Fibroblast of the aortic adventitia (primary cell): ENCODE measurements around the gene ZKSCAN7. TPM values are rescaled to one million over a fixed set of nuclear protein-coding genes. Genes with fewer than 3 reads are reported as not detected.

ENCODE experiments used
- DNase-seq: peaks from one replicate; pipeline ENCODE4 v3.0.0-alpha.2; 2010; ENCODE audit warnings: low read depth
- H3K4me3 ChIP-seq: 2 replicates; pipeline ENCODE4 v1.5.1; 2011; ENCODE audit warnings: low read depth, mild to moderate bottlenecking, control low read depth, low read length, moderate library complexity
- total RNA-seq: library from RNA; depleted of rRNA; stranded (reverse); fragments of >200 nt; gene quantifications from 2 replicates; pipeline ENCODE4 v1.2.3, GENCODE V29; 2012; ENCODE audit warnings: low replicate concordance
- TF ChIP-seq, protein P1 (sequence below): IDR thresholded peaks from 2 replicates; pipeline ENCODE4 v1.5.1; 2011; ENCODE audit warnings: mild to moderate bottlenecking, low read length, control low read depth, inconsistent platforms; ENCODE audit not compliant: insufficient read depth

ZKSCAN7 gene
- total RNA-seq, 1 donor: 5.0 TPM

DNA sequence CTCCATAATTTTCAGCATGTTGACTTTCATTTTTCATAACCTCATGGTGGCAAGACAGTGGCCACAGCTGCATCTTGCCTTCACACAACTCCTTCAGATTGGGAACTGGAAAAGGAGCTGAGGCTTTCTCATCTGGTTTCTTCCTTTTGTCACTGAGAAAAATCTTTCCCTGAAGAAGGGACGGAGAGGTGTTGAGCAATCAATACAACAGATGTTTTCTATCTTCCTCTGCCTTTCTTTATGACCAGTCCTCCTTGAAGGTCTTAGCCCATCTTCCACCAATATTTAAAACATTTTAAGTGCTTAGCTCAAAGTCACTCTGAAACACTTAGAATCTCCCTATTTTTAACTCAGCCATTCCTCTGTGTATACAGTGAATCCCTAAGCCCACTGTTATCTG, 41.6 kb downstream of the ZKSCAN7 start:
- TF ChIP-seq, protein P1, sequence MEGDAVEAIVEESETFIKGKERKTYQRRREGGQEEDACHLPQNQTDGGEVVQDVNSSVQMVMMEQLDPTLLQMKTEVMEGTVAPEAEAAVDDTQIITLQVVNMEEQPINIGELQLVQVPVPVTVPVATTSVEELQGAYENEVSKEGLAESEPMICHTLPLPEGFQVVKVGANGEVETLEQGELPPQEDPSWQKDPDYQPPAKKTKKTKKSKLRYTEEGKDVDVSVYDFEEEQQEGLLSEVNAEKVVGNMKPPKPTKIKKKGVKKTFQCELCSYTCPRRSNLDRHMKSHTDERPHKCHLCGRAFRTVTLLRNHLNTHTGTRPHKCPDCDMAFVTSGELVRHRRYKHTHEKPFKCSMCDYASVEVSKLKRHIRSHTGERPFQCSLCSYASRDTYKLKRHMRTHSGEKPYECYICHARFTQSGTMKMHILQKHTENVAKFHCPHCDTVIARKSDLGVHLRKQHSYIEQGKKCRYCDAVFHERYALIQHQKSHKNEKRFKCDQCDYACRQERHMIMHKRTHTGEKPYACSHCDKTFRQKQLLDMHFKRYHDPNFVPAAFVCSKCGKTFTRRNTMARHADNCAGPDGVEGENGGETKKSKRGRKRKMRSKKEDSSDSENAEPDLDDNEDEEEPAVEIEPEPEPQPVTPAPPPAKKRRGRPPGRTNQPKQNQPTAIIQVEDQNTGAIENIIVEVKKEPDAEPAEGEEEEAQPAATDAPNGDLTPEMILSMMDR: no peak
- H3K4me3 ChIP-seq: no peak overlapping the region
- DNase-seq: no peak

DNA sequence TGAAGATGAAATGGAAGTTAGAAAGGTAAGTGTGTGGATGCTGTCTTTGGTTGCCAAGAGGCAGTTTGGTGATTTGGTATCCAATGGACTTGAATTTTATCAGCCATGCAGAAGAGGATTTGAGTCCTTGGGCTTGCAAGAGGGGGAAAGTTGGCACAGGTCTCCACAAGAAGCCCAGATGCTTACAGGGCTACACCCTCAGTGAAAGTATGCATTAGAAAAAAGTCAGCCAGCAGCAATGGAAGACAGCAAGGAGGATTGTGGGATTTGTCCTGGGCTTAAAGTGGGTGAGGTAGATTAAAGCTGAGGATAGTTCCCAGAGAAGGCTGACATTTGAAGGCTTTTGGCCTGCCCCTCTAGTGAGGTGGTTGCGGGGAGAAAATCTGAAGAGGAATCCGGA, 46.8 kb downstream of the ZKSCAN7 start:
- no peak for DNase-seq
- TF ChIP-seq, protein P1: no peak
- H3K4me3 ChIP-seq: no peak overlapping the region

DNA sequence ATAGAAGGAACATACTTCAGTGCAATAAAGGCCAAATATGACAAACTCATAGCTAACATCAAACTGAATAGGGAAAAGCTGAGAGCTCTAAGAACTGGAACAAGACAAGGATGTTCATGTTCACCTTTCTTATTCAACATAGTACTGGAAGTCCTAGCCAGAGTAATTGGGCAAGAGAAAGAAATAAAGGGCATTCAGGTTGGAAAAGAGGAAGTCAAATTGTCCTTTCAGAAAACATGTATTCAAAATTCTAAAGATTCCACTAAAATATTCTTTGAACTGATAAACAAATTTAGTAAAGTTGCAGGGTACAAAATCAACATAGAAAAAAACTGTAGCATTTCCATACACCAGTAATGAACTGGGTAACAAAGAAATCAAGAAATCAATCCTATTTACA, 57.7 kb downstream of the ZKSCAN7 start:
- DNase-seq: no peak
- H3K4me3 ChIP-seq: no peak overlapping the region
- TF ChIP-seq, protein P1: no peak

Other genes starting within 250 kb of the ZKSCAN7 start
- gene TCAIM, start 216.4 kb upstream of the ZKSCAN7 start, total RNA-seq: 13.2 and 33.3 TPM in 2 replicates
- gene ZNF445, start 77.5 kb upstream of the ZKSCAN7 start, total RNA-seq: 12.1 and 14.3 TPM in 2 replicates
- gene ZNF660, start 29.8 kb downstream of the ZKSCAN7 start, total RNA-seq: 2.0 and 6.9 TPM in 2 replicates
- gene ZNF197, start 69.8 kb downstream of the ZKSCAN7 start, total RNA-seq: 16.4 and 22.2 TPM in 2 replicates
- 10.1 and 12.9 TPM in 2 replicates for gene ZNF35, start 93.5 kb downstream of the ZKSCAN7 start, total RNA-seq
- 4.7 and 6.0 TPM in 2 replicates for gene ZNF502, start 157.5 kb downstream of the ZKSCAN7 start, total RNA-seq
- 7.6 and 13.1 TPM in 2 replicates for gene ZNF501, start 174.4 kb downstream of the ZKSCAN7 start, total RNA-seq
- 27.5 and 33.1 TPM in 2 replicates for gene KIAA1143, start 206.4 kb downstream of the ZKSCAN7 start, total RNA-seq
- 0.98 and 17.1 TPM in 2 replicates for gene KIF15, start 206.6 kb downstream of the ZKSCAN7 start, total RNA-seq